NB4 (cell line): ENCODE results near the gene KATNAL2.

ENCODE experiments used
- CTCF ChIP-seq: IDR thresholded peaks from one replicate; pipeline ENCODE4 v1.5.1; 2012; ENCODE audit warnings: low read depth, low read length
- MAX ChIP-seq: IDR thresholded peaks from 2 replicates; pipeline ENCODE4 v1.6.1; 2011; ENCODE audit warnings: low read depth, low read length
- MYC ChIP-seq: IDR thresholded peaks from 2 replicates; pipeline ENCODE4 v1.6.1; 2011; ENCODE audit warnings: low read depth, low read length
- POLR2A ChIP-seq: IDR thresholded peaks from 2 replicates; pipeline ENCODE4 v1.6.1; 2011; ENCODE audit warnings: mild to moderate bottlenecking; ENCODE audit not compliant: insufficient read length; ENCODE audit errors: extremely low read depth

GRCh38 chr18:47050468-47050867 lies 133.1 kb downstream of the KATNAL2 start:
- peak; percentile 43 for TF ChIP-seq CTCF
- no peak for TF ChIP-seq POLR2A
- peak; percentile 8; the same call in 1 of the 2 replicates for TF ChIP-seq MAX
- no peak for TF ChIP-seq MYC
